Tongue (tissue), 2 donors: ENCODE results near the gene RANBP2. TPM values are rescaled to one million over a fixed set of nuclear protein-coding genes. Genes with fewer than 3 reads are reported as not detected.

Experiments
- small RNA-seq: library from RNA; depleted of rRNA; stranded (forward); fragments of <200 nt; gene quantifications from one replicate; pipeline ENCODE3, GENCODE V24; 2014; ENCODE audit warnings: low replicate concordance
- total RNA-seq: library from RNA; depleted of rRNA; stranded (reverse); fragments of >200 nt; gene quantifications from one replicate; pipeline ENCODE4 v1.2.3, GENCODE V29; 2014

Gene RANBP2
- total RNA-seq, 1 donor from 2014 or later = 98.0 TPM

Small RNA genes lying within 50 kb of the gene (small RNA-seq; reads per million reads assigned to genes)
- gene AC010095.1 = not detected

Other genes with a start within 250 kb of the RANBP2 start
- 79.4 TPM for gene LIMS1, start 185.0 kb upstream of the RANBP2 start, total RNA-seq
- gene CCDC138, start 67.3 kb downstream of the RANBP2 start, total RNA-seq = 12.0 TPM